Esophagus squamous epithelium (tissue), 4 donors: ENCODE data around the gene TIMP4.

ENCODE experiments used
- CTCF ChIP-seq, 6 experiments: fragments of 450-650 bp in 4 of 6; fragments of 200-600 bp in 2 of 6; sonication (generic) in 2 of 6; IDR thresholded peaks; one replicate each; pipeline ENCODE4 v1.5.1; 2016 to 2019; ENCODE audit warnings: antibody characterized with exemption in 6 of 6, mild to moderate bottlenecking in 4 of 6, moderate library complexity in 4 of 6
- POLR2A ChIP-seq, 4 donors: fragments of 450-650 bp; IDR thresholded peaks; one replicate each; pipeline ENCODE4 v1.6.1; 2017; ENCODE audit warnings: antibody characterized with exemption in 4 of 4, mild to moderate bottlenecking in 4 of 4, moderate library complexity in 3 of 4

DNA sequence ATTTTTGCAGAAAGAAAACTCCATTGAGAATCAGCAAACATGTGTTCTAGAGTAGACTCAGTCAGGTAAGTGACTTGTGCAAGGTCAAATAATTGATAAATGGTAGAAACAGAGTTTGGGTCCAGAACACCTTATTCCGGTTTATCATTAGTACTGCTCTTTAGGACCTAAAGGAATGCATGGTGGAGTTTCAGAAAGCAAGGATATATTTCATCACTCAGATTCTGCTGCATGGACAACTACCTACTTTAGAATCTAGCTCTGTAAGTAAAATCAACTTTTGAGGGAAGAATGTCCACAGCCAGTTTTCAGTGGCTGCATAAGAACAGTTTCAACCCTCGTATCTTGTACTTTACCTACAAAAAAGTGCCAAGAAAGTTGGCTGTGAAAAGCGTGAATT is 43.6 kb downstream of the TIMP4 start:
- TF ChIP-seq CTCF (IDR thresholded peaks at IDR 0.05): no peak
- no peak for TF ChIP-seq POLR2A (IDR thresholded peaks at IDR 0.05)
